Bronchial epithelial cell (primary cell): Measurements from ENCODE around the gene TMEM95. TPM values are rescaled to one million over a fixed set of nuclear protein-coding genes. Genes with fewer than 3 reads are reported as not detected.

Source experiments
- DNase-seq: peaks from one replicate; pipeline ENCODE4 v3.0.0-alpha.2; 2010; ENCODE audit warnings: low read depth
- FAIRE-seq: peaks from 2 replicates; lab custom pipeline; 2011; peaks lifted over from hg19 to GRCh38; lab: Jason Lieb, UNC
- H3K27me3 ChIP-seq: 2 replicates; pipeline ENCODE4 v1.5.1; 2011; ENCODE audit warnings: low read length; ENCODE audit not compliant: control insufficient read depth, insufficient read depth
- H3K36me3 ChIP-seq: 2 replicates; pipeline ENCODE4 v1.5.1; 2011; ENCODE audit warnings: low read length; ENCODE audit not compliant: control insufficient read depth, insufficient read depth
- H3K4me3 ChIP-seq: 2 replicates; pipeline ENCODE4 v1.5.1; 2011; ENCODE audit warnings: mild to moderate bottlenecking, low read depth, low read length, control low read depth
- total RNA-seq: library from RNA; depleted of rRNA; stranded (reverse); fragments of >200 nt; gene quantifications from 2 replicates; pipeline ENCODE4 v1.2.1, GENCODE V29; 2014
- TF ChIP-seq, protein P1 (sequence below): IDR thresholded peaks from 2 replicates; pipeline ENCODE4 v1.5.1; 2011; ENCODE audit warnings: mild to moderate bottlenecking, moderate library complexity, low read length, control low read depth, inconsistent platforms; ENCODE audit not compliant: insufficient read depth, severe bottlenecking

The TMEM95 gene
- total RNA-seq, 1 donor from 2014 or later: not detected

DNA sequence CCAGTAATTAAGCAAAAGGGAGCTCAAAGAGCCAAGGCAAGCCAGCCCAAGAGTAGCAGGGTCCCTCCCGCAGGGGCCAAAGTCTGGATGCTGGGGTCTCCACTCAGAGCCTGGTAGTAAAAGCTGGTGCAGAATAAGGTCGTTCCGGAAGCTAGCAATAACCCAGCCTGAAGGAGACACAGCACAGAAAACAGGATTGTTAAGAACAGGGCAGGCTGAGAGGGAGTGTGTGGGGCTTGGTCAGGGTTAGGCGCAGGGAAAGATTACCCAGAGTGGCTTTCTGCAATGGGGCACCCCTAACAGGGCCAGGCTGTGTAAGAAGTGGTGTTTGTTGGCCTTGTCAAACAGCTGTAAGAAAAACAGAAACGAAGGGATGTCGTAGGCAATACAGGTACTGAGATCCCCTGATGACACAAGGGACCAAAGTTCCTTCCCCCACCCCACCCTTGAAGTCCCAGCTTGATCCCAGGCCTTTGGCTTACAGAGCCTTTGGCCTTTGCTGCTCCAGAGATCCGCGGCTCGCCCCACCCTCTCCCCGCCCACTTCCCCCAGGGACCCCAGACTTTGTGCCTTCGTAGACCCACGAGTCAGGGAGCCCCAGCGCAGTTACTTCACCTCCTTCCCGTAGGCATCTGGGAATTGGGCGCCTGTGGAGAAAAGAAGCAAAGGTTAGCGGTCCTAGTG lies 48.2 kb downstream of the TMEM95 start:
- Histone ChIP-seq H3K4me3 (peak overlapping the region; percentile 74), H3K27me3 (no peaks in the 10 kb centered on the region), H3K36me3 (no peaks in the 10 kb centered on the region)
- FAIRE-seq: peak; percentile 52
- DNase-seq: no peak
- TF ChIP-seq, protein P1, sequence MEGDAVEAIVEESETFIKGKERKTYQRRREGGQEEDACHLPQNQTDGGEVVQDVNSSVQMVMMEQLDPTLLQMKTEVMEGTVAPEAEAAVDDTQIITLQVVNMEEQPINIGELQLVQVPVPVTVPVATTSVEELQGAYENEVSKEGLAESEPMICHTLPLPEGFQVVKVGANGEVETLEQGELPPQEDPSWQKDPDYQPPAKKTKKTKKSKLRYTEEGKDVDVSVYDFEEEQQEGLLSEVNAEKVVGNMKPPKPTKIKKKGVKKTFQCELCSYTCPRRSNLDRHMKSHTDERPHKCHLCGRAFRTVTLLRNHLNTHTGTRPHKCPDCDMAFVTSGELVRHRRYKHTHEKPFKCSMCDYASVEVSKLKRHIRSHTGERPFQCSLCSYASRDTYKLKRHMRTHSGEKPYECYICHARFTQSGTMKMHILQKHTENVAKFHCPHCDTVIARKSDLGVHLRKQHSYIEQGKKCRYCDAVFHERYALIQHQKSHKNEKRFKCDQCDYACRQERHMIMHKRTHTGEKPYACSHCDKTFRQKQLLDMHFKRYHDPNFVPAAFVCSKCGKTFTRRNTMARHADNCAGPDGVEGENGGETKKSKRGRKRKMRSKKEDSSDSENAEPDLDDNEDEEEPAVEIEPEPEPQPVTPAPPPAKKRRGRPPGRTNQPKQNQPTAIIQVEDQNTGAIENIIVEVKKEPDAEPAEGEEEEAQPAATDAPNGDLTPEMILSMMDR: no peak

DNA sequence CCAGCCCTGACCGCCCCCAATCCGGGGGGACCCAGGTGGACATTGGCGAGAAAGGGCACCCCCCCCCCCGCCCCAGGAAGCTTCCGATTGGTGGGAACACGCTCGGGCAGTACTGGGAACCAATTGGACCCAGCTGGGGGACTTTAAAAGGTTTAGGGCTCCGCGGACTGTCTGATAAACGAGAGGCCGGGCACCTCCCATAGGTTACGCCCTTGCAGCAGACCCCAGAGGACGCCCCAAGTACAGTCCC lies 48.7 kb downstream of the TMEM95 start:
- H3K27me3 ChIP-seq: no peaks in the 10 kb centered on the region
- no peaks in the 10 kb centered on the region for H3K36me3 ChIP-seq
- no peak for FAIRE-seq
- TF ChIP-seq, protein P1: no peak
- peak overlapping the region; percentile 74 for H3K4me3 ChIP-seq
- no peak for DNase-seq

GRCh38 chr17:7403977-7404736 lies 49.2 kb downstream of the TMEM95 start, which contains the start of gene TMEM256:
Gene TMEM256 (minus strand): TSS chr17:7404097. CDS start chr17:7404084, 13 bp downstream.
- Histone ChIP-seq H3K4me3 (peak within 1 kb of the TSS; percentile 74), H3K36me3 (no peaks in the 10 kb centered on the region), H3K27me3 (no peaks in the 10 kb centered on the region)
- TF ChIP-seq, protein P1: no peak
- peak; percentile 96 for DNase-seq
- peak; percentile 47 for FAIRE-seq

DNA sequence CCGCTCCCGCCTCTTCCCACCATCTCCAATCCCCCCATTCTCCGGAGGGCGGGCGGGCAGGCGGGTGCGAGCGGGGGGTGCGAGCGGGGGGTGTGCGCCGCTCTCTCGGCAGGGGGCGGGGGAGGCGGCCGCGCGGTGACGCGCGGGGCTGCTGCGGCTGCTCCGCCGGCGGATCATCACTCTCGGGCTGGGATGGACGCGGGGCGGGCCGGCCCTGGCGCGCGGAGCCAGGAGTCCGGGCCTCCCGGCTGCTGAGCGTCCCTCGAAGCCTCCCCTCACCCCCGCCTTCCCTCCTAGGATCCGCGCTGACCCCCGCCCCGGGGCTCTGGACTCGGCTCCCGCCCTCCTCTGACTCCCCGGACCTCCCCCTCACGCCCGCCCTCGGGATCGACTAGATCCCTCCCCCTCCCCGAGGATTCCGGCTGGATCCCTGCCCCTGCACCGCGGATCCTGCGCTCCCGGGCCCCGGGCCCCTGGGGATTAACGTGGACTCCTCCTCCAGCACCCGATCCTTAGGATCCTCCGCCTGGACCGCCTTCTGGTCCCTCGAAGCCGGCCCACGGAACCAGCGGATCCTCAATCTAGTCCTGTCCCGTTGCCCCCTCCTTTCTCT lies 49.9 kb downstream of the TMEM95 start:
- peak overlapping the region; percentile 74 for H3K4me3 ChIP-seq
- DNase-seq: no peak
- TF ChIP-seq, protein P1: no peak
- no peaks in the 10 kb centered on the region for H3K27me3 ChIP-seq
- no peaks in the 10 kb centered on the region for H3K36me3 ChIP-seq
- no peak for FAIRE-seq

GRCh38 chr17:7405350-7406234 lies 50.6 kb downstream of the TMEM95 start:
- H3K27me3 ChIP-seq: no peaks in the 10 kb centered on the region
- FAIRE-seq (no peak), DNase-seq (no peak)
- no peaks in the 10 kb centered on the region for H3K36me3 ChIP-seq
- TF ChIP-seq, protein P1: no peak
- H3K4me3 ChIP-seq: peak overlapping the region; percentile 74
